ENCODE results near the gene VPS37B. TPM values are rescaled to one million over a fixed set of nuclear protein-coding genes. Genes with fewer than 3 reads are reported as not detected.

Gene VPS37B
- total RNA-seq, 1 experiment from 2014 or later: 12.3 TPM

- Histone ChIP-seq H3K79me1 (ENCODE audit: insufficient read depth, low read depth, low read length, poor library complexity, severe bottlenecking) (no peaks in the 10 kb centered on the region), H2BK12ac (ENCODE audit: insufficient read length, low read depth, low read length) (no peak overlapping the region), H3K27ac (ENCODE audit: insufficient read length, low read depth, low read length) (no peak overlapping the region), H2AK5ac (ENCODE audit: insufficient read length, low read length) (no peak overlapping the region), H2BK15ac (ENCODE audit: low read depth, low read length) (no peak overlapping the region), H3K14ac (ENCODE audit: insufficient read depth, low read length) (peak overlapping the region; percentile 14; the same call in 1 of the 2 replicates), H3K4me1 (ENCODE audit: insufficient read depth, low read length) (no peaks in the 10 kb centered on the region), H3K23ac (ENCODE audit: insufficient read length, low read depth, low read length) (no peak overlapping the region), H3K79me2 (ENCODE audit: insufficient read depth, low read length) (no peaks in the 10 kb centered on the region; the same call in 1 of the 2 replicates), H3K27me3 (ENCODE audit: insufficient read depth, low read length) (no peaks in the 10 kb centered on the region), H3T11ph (ENCODE audit: low read length) (no peak overlapping the region), H2AFZ (ENCODE audit: low read length) (no peak overlapping the region), H3K9me3 (ENCODE audit: control insufficient read depth, low read depth, low read length) (no peaks in the 10 kb centered on the region), H4K20me1 (ENCODE audit: control insufficient read depth, insufficient read depth, insufficient read length) (no peaks in the 10 kb centered on the region), H4K5ac (ENCODE audit: insufficient read length, low read depth, low read length) (no peak overlapping the region), H2BK20ac (ENCODE audit: low read depth, low read length, poor library complexity, severe bottlenecking) (no peak overlapping the region), H4K91ac (ENCODE audit: insufficient read length, low read depth, low read length) (no peak overlapping the region), H2BK5ac (ENCODE audit: insufficient read length, low read length) (no peak overlapping the region), H3K23me2 (ENCODE audit: insufficient read length, low read depth, low read length, poor library complexity, severe bottlenecking) (no peaks in the 10 kb centered on the region), H4K8ac (replicated peaks; ENCODE audit: insufficient read length, low read depth, low read length) (no peak overlapping the region), H3K4me2 (ENCODE audit: insufficient read depth, insufficient read length, low read length) (no peak overlapping the region), H3K9ac (ENCODE audit: extremely low read depth, insufficient read length, low read length) (no peak overlapping the region), H3K18ac (ENCODE audit: insufficient read length, low read depth, low read length) (no peak overlapping the region), H3K4ac (ENCODE audit: low read depth, low read length) (no peak overlapping the region), H2BK120ac (ENCODE audit: low read depth, low read length, poor library complexity, severe bottlenecking) (no peak overlapping the region), H3K56ac (ENCODE audit: insufficient read length, low read depth, low read length) (no peak overlapping the region)
- TF ChIP-seq, protein P1, sequence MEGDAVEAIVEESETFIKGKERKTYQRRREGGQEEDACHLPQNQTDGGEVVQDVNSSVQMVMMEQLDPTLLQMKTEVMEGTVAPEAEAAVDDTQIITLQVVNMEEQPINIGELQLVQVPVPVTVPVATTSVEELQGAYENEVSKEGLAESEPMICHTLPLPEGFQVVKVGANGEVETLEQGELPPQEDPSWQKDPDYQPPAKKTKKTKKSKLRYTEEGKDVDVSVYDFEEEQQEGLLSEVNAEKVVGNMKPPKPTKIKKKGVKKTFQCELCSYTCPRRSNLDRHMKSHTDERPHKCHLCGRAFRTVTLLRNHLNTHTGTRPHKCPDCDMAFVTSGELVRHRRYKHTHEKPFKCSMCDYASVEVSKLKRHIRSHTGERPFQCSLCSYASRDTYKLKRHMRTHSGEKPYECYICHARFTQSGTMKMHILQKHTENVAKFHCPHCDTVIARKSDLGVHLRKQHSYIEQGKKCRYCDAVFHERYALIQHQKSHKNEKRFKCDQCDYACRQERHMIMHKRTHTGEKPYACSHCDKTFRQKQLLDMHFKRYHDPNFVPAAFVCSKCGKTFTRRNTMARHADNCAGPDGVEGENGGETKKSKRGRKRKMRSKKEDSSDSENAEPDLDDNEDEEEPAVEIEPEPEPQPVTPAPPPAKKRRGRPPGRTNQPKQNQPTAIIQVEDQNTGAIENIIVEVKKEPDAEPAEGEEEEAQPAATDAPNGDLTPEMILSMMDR (conservative IDR thresholded peaks at IDR 0.05): no peak
- peaks cover 22 to 23% of the 10 kb centered on the region in 2 experiments for H3K4me1 Mint-ChIP-seq
- peak; percentile 44 for DNase-seq
- WGBS (ENCODE audit: extremely low coverage, insufficient read length, low lambda C conversion rate): no CpG with 5 or more reads among the region's 22 CpGs
- H3K27ac Mint-ChIP-seq: no peak overlapping the region; a peak in 1 of 7 replicates
- H3K4me3 Mint-ChIP-seq: no peak overlapping the region
- H3K9me3 Mint-ChIP-seq: peaks cover 2 to 3% of the 10 kb centered on the region in 2 experiments; a peak in 1 of 5 replicates
- H3K27me3 Mint-ChIP-seq (ENCODE audit: low read depth): peaks cover 42% of the 10 kb centered on the region
- H3K36me3 Mint-ChIP-seq (ENCODE audit: insufficient read depth in 1 of 3, low read depth in 3 of 3): peaks cover 0 to 4% (median 0%) of the 10 kb centered on the region in 3 experiments; a peak in 2 of 7 replicates
Observed at GRCh38 chr12:122842505-122843405, 53.2 kb downstream of the VPS37B start.
